ENCODE results near the gene FLVCR2.

The FLVCR2 gene, protein sequence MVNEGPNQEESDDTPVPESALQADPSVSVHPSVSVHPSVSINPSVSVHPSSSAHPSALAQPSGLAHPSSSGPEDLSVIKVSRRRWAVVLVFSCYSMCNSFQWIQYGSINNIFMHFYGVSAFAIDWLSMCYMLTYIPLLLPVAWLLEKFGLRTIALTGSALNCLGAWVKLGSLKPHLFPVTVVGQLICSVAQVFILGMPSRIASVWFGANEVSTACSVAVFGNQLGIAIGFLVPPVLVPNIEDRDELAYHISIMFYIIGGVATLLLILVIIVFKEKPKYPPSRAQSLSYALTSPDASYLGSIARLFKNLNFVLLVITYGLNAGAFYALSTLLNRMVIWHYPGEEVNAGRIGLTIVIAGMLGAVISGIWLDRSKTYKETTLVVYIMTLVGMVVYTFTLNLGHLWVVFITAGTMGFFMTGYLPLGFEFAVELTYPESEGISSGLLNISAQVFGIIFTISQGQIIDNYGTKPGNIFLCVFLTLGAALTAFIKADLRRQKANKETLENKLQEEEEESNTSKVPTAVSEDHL

GRCh38 chr14:75578102-75578785 lies at the start of gene FLVCR2:
Gene FLVCR2, plus strand, starts transcription at chr14:75578620. Its CDS starts 353 bp downstream, at chr14:75578973.
- peak; percentile 63 for DNase-seq

DNA sequence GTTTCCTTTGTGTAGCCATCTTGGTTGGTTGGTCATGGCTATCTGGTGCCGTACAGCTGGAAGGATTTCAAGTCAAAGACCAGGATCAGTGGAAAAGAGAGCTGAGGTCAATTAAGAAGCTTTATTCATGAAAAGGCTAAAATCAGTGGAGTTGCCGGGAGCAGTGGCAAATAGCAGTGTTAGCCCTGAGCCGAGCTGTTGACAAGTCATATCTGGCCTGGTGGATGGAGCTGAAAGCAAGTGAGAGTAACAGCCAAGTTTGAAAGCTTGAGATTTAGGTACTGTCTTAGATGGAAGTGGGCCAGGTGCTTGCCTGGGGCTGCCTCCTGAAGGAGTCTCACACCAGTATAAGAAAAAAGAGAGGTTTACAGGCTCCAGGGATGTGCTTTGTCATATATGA lies 47.2 kb upstream of the FLVCR2 start:
- no peak for DNase-seq

- no peak for DNase-seq
Measured at GRCh38 chr14:75531660-75532317, 46.6 kb upstream of the FLVCR2 start.

DNA sequence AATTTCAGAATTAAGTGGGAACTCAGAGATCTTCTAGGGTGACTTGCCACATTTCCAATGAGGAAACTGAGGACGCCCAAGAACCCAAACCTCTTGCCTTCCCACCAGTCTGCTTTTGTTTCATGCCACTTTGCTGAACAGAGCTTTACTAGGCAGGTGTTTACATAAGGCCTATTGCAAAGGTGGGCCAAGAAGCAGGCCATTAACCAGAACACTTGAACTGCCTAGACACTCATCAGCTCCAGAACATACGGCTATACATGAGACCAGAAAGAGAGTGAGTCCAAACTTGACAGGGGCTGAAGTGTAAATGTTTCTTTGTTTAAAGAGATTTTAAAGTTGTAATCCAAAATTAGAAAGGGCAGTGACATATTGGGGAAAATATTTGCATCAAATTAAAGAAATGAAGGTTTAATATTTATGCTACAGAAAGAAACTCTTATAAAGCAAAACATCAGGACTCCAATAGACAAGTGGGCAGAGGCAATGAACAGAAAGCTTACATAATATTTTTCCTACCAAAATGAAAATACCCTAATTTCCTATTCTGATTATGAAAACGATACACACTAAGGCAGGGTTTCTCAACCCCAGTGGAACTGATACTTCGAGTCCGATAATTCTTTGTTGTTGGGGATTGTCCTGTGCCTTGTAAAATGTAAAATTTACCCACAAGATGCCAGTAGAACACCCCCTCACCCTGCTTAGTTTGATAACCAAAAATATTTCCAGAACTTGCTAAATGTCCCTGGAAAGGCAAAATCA lies 44.4 kb upstream of the FLVCR2 start:
- DNase-seq: no peak

GRCh38 chr14:75535164-75535898 lies 43.1 kb upstream of the FLVCR2 start:
- DNase-seq: no peak

DNA sequence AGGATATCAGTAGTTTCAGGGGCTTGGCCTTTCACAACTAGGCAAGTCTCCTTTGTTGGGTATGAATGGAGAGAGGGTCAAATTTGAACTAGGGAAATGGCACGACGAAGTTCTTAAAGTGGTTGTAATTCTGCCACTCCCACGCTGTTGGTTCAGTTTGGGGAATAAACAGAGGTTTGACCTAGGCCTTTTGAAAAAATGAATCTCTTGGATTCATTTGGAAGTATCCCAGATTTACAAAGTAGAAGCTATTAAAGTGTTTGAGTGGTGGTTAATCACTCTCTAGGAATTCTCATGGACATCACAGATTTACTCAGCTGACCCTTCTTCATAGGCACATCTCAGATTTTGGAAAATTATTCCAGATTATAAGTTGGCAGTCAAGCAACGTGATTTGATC lies 41.3 kb upstream of the FLVCR2 start:
- no peak for DNase-seq

DNA sequence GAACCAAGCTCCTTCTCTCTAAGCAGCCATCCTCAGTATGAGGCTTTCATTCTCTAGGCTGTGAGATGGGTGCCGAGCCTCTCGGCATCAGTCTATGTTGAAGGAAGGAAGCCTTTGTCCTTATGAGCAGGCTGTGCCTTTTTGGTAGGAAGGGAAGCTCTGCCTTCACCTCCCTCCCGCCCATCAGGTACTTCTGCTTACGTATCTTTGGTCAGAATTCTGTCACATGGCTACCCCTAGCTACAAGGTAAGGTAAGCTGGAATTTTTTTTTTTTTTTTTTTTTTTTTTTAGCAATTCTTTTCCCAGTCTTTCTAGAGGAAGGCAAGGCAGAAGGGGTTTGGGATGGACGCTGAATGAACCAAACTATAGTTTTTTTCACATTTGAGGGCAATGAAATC lies 39.3 kb upstream of the FLVCR2 start:
- no peak for DNase-seq

GRCh38 chr14:75539561-75540478 lies 38.6 kb upstream of the FLVCR2 start:
- DNase-seq: no peak

DNA sequence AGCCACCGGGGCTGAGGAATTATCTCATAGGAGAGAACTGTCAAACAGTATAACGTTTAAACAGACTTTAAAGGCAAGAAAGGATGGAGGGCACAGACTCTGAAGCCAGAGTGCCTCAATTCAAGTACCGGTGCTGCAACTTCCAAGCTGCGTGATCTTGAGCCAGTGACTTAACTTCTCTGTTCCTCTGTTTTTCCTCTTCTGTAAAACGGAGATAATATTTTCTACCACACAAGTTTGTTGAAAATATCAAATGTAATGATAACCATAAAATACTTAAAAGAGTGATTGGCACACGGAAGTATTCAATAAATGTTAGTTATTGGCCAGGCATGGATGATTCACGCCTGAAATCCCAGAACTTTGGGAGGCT lies 38.0 kb upstream of the FLVCR2 start:
- no peak for DNase-seq

GRCh38 chr14:75542588-75543091 lies 35.8 kb upstream of the FLVCR2 start:
- no peak for DNase-seq

GRCh38 chr14:75543253-75543652 lies 35.2 kb upstream of the FLVCR2 start:
- no peak for DNase-seq

- DNase-seq: no peak
Measured at GRCh38 chr14:75543786-75544185, 34.6 kb upstream of the FLVCR2 start.

DNA sequence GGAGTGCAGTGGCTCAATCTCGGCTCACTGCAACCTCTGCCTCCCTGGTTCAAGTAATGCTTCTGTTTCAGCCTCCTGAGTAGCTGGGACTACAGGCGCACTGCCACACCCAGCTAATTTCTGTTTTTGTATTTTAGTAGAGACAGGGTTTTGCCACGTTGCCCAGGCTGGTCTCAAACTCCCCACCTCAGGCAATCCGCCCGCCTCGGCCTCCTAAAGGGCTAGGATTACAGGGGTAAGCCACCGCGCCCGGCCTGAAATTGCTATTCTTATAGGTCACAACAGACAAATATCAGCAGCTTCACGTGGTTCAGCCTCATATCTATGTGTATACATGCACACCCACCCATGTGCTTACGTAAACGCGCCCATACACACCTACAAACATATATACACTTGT lies 32.5 kb upstream of the FLVCR2 start:
- DNase-seq: no peak

GRCh38 chr14:75547552-75548250 lies 30.7 kb upstream of the FLVCR2 start:
- DNase-seq: no peak

DNA sequence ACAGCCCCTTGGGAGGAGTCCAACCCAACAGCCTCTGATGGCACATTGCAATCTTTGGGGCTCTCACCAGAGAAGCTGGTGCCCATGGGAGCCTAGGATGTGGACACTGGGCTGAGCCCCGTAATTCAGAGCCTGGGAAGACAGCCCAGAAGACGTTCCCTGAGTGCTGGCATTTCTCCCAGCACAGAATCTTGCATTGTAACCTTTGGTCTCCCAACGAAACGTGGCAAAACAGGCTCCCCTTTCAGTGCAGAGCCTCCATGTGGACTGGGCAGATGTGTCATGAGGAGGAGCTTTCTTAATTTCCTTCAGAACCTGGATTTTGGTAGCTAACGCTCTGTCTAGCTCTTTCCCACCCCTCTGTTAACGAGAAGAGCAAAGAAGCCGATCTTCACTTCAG lies 29.9 kb upstream of the FLVCR2 start:
- no peak for DNase-seq

DNA sequence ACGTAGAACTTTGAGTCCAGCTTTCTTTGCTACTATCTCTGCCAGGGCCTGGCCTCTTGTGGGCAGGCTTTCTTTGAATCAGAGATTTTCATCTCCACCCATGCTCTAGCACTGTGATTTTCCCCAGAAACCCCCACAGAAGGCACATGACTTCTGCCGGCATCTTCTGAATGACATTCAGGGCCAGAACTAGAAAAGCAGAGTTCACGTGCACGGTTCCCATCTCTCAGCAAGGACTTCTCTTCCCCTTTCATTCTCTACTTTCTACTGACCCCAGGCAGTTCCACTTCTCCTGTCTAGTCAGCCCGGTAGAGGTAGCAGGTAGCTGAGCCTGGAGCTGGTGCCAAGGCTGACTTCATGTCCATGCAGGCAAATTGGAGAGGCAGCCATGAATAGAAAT lies 29.3 kb upstream of the FLVCR2 start:
- no peak for DNase-seq

- DNase-seq: no peak
Measured at GRCh38 chr14:75551021-75551420, 27.4 kb upstream of the FLVCR2 start.

GRCh38 chr14:75553157-75553556 lies 25.3 kb upstream of the FLVCR2 start:
- DNase-seq: no peak

DNA sequence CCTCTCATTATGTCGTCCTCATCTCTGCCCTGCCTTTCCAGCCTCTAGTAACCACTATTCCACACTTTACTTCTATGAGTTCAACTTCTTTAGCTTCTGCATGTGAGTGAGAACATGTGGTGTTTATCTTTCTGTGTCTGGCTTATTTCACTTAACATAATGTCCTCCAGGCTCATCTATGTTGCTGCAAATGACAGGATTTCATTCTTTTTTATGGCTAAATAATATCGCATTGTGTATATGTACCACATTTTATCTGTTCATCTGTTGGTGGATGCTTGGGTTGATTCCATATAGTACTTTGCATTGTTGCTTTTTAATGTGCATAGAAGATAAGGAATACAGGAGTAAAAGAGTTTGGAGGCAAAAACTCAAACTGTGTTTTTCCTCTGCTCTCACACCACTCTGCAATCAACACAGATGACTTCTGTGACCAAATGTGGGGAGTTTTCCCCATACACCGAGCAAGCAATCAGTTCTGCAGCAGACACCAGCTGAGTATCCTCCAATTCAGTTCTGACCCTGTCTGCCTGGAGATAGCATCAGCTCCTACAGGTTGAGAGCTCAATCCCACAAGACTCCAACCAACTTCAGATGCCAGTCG lies 24.6 kb upstream of the FLVCR2 start:
- DNase-seq: no peak

GRCh38 chr14:75554482-75554881 lies 23.9 kb upstream of the FLVCR2 start:
- no peak for DNase-seq

Measured in NCI-H1105 (cell line).